GM12874 (cell line): ENCODE data around the gene PRSS8.

Source experiments
- CTCF ChIP-seq: IDR thresholded peaks from 2 replicates; pipeline ENCODE4 v1.5.1; 2011; ENCODE audit warnings: low read depth, mild to moderate bottlenecking, control low read depth, low read length, moderate library complexity; ENCODE audit not compliant: insufficient read depth

Gene PRSS8

GRCh38 chr16:31135535-31136286 lies at the start of gene PRSS8:
Gene PRSS8, minus strand, starts transcription at chr16:31135727. Its CDS starts 229 bp downstream, at chr16:31135498.
- no peak for TF ChIP-seq CTCF

- TF ChIP-seq CTCF, result no peak
Measured at GRCh38 chr16:31184888-31185287, 49.4 kb upstream of the PRSS8 start.

GRCh38 chr16:31183432-31184428 lies 48.2 kb upstream of the PRSS8 start:
- TF ChIP-seq CTCF, result no peak

GRCh38 chr16:31182391-31182790 lies 46.9 kb upstream of the PRSS8 start:
- no peak for TF ChIP-seq CTCF

GRCh38 chr16:31181102-31181830 lies 45.7 kb upstream of the PRSS8 start:
- no peak for TF ChIP-seq CTCF

GRCh38 chr16:31179747-31180459 lies 44.4 kb upstream of the PRSS8 start, which contains the start of gene FUS:
Gene FUS, plus strand, starts transcription at chr16:31180139. Its CDS starts 76 bp downstream, at chr16:31180215.
- no peak for TF ChIP-seq CTCF
